ENCODE data around the gene ACSS3.

The ACSS3 gene

GRCh38 chr12:81231574-81232368, 153.9 kb downstream of the ACSS3 start:
- Histone ChIP-seq H3K36me3 (peaks cover 5 to 6% (median 5%) of the 10 kb centered on the region in 3 donors), H3K9me3 (no peaks in the 10 kb centered on the region)
- no peak for TF ChIP-seq CTCF (IDR thresholded peaks at IDR 0.05)

GRCh38 chr12:81245458-81245857, 167.6 kb downstream of the ACSS3 start:
- intact Hi-C loops (cut with DNase I; ENCODE audit: low total_unique reads): no loop called here

More at GRCh38 chr12:81231574-81232368, 153.9 kb downstream of the ACSS3 start:
- intact Hi-C loops (cut with DNase I; ENCODE audit: low total_unique reads): no loop called here
- no peak for DNase-seq
- no peaks in the 10 kb centered on the region for H3K27me3 ChIP-seq
- H3K4me1 ChIP-seq: no peaks in the 10 kb centered on the region
- H3K27ac ChIP-seq: no peak overlapping the region
- H3K4me3 ChIP-seq: no peak overlapping the region

GRCh38 chr12:81245907-81246570, 168.2 kb downstream of the ACSS3 start:
- H3K9me3 ChIP-seq: no peaks in the 10 kb centered on the region
- H3K4me1 ChIP-seq: peaks cover 0 to 16% (median 6%) of the 10 kb centered on the region in 4 donors
- DNase-seq: no peak
- peak overlapping the region; percentile 32 to 59 for H3K27ac ChIP-seq
- no peak overlapping the region for H3K4me3 ChIP-seq
- H3K27me3 ChIP-seq: no peaks in the 10 kb centered on the region
- no peaks in the 10 kb centered on the region for H3K36me3 ChIP-seq
- intact Hi-C loops (cut with DNase I; ENCODE audit: low total_unique reads): no loop called here
- TF ChIP-seq CTCF (IDR thresholded peaks at IDR 0.05): no peak

More at GRCh38 chr12:81245458-81245857, 167.6 kb downstream of the ACSS3 start:
- Histone ChIP-seq H3K27ac (peak overlapping the region; percentile 32 to 59), H3K4me1 (peaks cover 0 to 16% (median 6%) of the 10 kb centered on the region in 4 donors), H3K4me3 (no peak overlapping the region), H3K27me3 (no peaks in the 10 kb centered on the region), H3K36me3 (no peaks in the 10 kb centered on the region), H3K9me3 (no peaks in the 10 kb centered on the region)
- no peak for DNase-seq
- no peak for TF ChIP-seq CTCF (IDR thresholded peaks at IDR 0.05)

GRCh38 chr12:81249976-81250375, 172.1 kb downstream of the ACSS3 start:
- no peak for DNase-seq
- no peaks in the 10 kb centered on the region for H3K36me3 ChIP-seq
- TF ChIP-seq CTCF (IDR thresholded peaks at IDR 0.05): no peak
- H3K4me3 ChIP-seq: no peak overlapping the region
- peaks cover 0 to 13% (median 6%) of the 10 kb centered on the region in 4 donors for H3K4me1 ChIP-seq
- no peak overlapping the region for H3K27ac ChIP-seq
- no peaks in the 10 kb centered on the region for H3K27me3 ChIP-seq
- H3K9me3 ChIP-seq: no peaks in the 10 kb centered on the region
- intact Hi-C loops (cut with DNase I; ENCODE audit: low total_unique reads): no loop called here

GRCh38 chr12:81252228-81252627, 174.3 kb downstream of the ACSS3 start:
- no peak for TF ChIP-seq CTCF (IDR thresholded peaks at IDR 0.05)
- Histone ChIP-seq H3K9me3 (no peaks in the 10 kb centered on the region), H3K27me3 (no peaks in the 10 kb centered on the region), H3K4me1 (no peaks in the 10 kb centered on the region), H3K4me3 (no peak overlapping the region), H3K27ac (no peak overlapping the region), H3K36me3 (no peaks in the 10 kb centered on the region)
- intact Hi-C loops (cut with DNase I; ENCODE audit: low total_unique reads): no loop called here
- DNase-seq: no peak

Data from tibial artery (tissue), 4 donors.